Measurements from ENCODE around the gene ZNF57.

DNA sequence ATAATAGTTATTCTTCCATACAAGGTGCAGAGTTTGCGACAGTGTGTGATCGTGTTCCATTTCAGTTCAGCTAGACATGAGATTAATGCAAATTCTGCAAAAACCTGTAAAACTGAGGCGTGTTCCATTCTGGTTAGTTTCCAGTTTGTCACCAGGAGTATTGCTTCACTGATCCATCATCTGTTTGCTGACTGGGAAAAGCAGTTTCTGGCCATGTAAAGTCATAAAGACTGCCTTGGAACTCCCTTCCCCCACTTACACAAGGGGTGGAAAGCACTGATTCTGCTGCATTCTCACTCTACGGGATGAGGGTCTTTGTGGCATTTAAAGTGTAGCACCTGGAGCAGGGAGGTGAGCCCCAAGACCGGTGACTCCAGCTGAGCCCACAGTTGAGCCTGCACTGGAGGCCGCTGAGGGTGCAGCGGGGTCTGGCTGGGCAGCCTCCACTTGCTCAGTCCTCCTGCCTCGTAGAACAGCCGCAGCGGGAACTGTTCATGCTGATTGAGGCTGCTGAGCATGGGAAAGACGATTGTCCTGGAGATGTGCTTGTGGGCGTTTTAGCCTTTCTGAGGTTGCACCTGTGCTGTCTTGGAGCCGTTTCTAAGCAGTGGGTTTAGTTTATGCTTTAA, 2.0 kb downstream of the ZNF57 start:
- TF ChIP-seq GATA1 (IDR thresholded peaks at IDR 0.05; ENCODE audit: low read depth, low read length) (no peak), POLR2A (IDR thresholded peaks at IDR 0.05; ENCODE audit: low read length) (no peak)
